Neural crest cell (in vitro differentiated cells): ENCODE data around the gene NLGN2. TPM values are rescaled to one million over a fixed set of nuclear protein-coding genes. Genes with fewer than 3 reads are reported as not detected.

Experiments used
- DNase-seq: peaks from one replicate; pipeline ENCODE4 v3.0.0; 2021; ENCODE audit warnings: low read depth, mixed read lengths, low spot score
- H3K27ac Mint-ChIP-seq: one replicate; pipeline ENCODE4 v1.8.0; 2021; ENCODE audit warnings: mild to moderate bottlenecking, mixed read lengths; ENCODE audit not compliant: unreplicated experiment
- H3K27me3 Mint-ChIP-seq: 2 replicates; pipeline ENCODE4 v1.8.0; 2021; ENCODE audit warnings: low read depth, mild to moderate bottlenecking, mixed read lengths
- H3K36me3 Mint-ChIP-seq: 2 replicates; pipeline ENCODE4 v1.8.0; 2021; ENCODE audit warnings: low read depth, mild to moderate bottlenecking, mixed read lengths
- H3K4me1 Mint-ChIP-seq: 2 replicates; pipeline ENCODE4 v1.8.0; 2021; ENCODE audit warnings: mixed read lengths
- H3K4me3 Mint-ChIP-seq: one replicate; pipeline ENCODE4 v1.8.0; 2021; ENCODE audit warnings: mild to moderate bottlenecking, mixed read lengths
- H3K9me3 Mint-ChIP-seq: 2 replicates; pipeline ENCODE4 v1.8.0; 2021; ENCODE audit warnings: mixed read lengths
- CTCF ChIP-seq: fragments of 200-600 bp; sonication (generic); conservative IDR thresholded peaks from 2 replicates; pipeline ENCODE4 v1.5.0; 2021; ENCODE audit warnings: antibody characterized with exemption, mild to moderate bottlenecking
- total RNA-seq: library from RNA; stranded (reverse); gene quantifications from 2 replicates; pipeline ENCODE4 v1.2.1, GENCODE V29; 2021

The NLGN2 gene
- total RNA-seq, 1 donor from 2014 or later = 106 TPM

DNA sequence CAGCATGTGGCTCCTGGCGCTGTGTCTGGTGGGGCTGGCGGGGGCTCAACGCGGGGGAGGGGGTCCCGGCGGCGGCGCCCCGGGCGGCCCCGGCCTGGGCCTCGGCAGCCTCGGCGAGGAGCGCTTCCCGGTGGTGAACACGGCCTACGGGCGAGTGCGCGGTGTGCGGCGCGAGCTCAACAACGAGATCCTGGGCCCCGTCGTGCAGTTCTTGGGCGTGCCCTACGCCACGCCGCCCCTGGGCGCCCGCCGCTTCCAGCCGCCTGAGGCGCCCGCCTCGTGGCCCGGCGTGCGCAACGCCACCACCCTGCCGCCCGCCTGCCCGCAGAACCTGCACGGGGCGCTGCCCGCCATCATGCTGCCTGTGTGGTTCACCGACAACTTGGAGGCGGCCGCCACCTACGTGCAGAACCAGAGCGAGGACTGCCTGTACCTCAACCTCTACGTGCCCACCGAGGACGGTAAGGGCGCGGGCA lies 645 bp downstream of the NLGN2 start:
- H3K27ac Mint-ChIP-seq = no peak overlapping the region
- H3K27me3 Mint-ChIP-seq = no peaks in the 10 kb centered on the region
- peaks cover 40% of the 10 kb centered on the region for H3K4me1 Mint-ChIP-seq
- H3K36me3 Mint-ChIP-seq = peaks cover 14% of the 10 kb centered on the region
- DNase-seq = no peak
- no peak for TF ChIP-seq CTCF
- H3K4me3 Mint-ChIP-seq = no peak overlapping the region
- no peaks in the 10 kb centered on the region for H3K9me3 Mint-ChIP-seq

GRCh38 chr17:7408863-7409262 lies 1.2 kb downstream of the NLGN2 start:
- no peak for TF ChIP-seq CTCF
- H3K9me3 Mint-ChIP-seq = no peaks in the 10 kb centered on the region
- no peak overlapping the region for H3K27ac Mint-ChIP-seq
- no peaks in the 10 kb centered on the region for H3K27me3 Mint-ChIP-seq
- peaks cover 14% of the 10 kb centered on the region for H3K36me3 Mint-ChIP-seq
- H3K4me3 Mint-ChIP-seq = peak overlapping the region; percentile 78
- peaks cover 38% of the 10 kb centered on the region for H3K4me1 Mint-ChIP-seq
- no peak for DNase-seq

- Mint-ChIP-seq H3K4me1 (peaks cover 31% of the 10 kb centered on the region), H3K27me3 (no peaks in the 10 kb centered on the region), H3K9me3 (no peaks in the 10 kb centered on the region), H3K36me3 (peaks cover 14% of the 10 kb centered on the region), H3K4me3 (peak overlapping the region; percentile 78), H3K27ac (no peak overlapping the region)
- no peak for DNase-seq
- TF ChIP-seq CTCF = no peak
These were observed 2.1 kb downstream of the NLGN2 start for GRCh38 chr17:7409716-7410115.

DNA sequence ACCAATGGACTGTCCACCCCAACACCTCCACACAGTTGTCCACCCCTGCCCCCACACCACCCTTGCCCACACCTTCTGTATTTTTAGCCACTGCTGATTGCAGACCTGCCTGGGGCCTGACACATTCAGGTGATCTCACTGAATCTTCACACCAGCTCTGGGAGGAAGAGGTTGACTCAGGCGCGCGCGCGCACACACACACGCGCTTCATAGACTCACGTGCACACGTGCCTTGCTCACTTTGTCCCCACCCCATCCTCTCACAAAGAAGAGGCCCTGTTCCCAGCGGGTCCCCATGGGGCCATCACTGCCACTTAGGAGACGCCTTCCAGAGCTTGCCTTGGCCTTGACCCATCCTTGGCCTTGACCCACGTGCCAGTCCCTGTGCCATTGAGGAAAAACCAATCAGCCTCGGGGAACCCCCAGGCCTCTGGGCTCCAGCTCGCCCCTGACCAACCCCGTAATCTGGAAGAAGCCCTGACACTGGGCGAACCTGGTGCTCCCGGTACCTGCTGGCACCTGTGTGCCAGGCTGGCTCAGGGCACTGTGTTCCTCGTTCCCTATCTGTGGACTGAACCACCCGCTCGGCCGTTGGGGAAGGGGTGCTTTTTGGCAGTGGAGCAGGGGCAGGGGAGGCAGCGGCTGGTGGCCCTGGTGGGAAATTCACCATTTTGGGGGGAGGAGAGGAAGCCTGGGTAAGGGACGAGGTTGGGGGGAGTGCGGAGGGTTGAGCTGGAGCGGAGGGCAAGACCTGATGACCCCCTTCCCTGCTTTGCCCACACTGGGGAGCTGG lies 3.2 kb downstream of the NLGN2 start:
- Mint-ChIP-seq H3K27ac (no peak overlapping the region), H3K4me3 (peak overlapping the region; percentile 57), H3K36me3 (peaks cover 14% of the 10 kb centered on the region)

DNA sequence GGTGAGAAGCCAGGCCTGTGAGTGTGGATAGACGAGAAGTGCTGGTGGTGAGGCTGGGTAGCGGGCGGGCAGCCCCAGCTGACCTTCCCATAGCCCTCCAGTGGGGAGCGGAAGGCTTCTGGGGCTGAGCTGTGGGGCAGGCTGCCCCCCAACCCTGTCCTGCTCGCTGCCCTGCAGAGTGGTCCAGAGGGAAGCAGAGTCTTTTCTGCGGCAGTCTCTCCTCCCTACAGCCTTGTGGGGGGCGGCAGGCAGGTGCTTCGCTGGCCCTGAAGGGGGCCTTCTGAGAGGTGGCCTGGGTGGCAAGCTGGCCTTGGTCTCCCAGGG lies 3.7 kb downstream of the NLGN2 start:
- Mint-ChIP-seq H3K4me3 (no peak overlapping the region), H3K27ac (no peak overlapping the region), H3K9me3 (no peaks in the 10 kb centered on the region), H3K36me3 (peaks cover 14% of the 10 kb centered on the region), H3K4me1 (peaks cover 25% of the 10 kb centered on the region), H3K27me3 (no peaks in the 10 kb centered on the region)
- no peak for DNase-seq
- no peak for TF ChIP-seq CTCF

More for the DNA sequence above, 3.2 kb downstream of the NLGN2 start:
- H3K4me1 Mint-ChIP-seq = peaks cover 26% of the 10 kb centered on the region
- no peaks in the 10 kb centered on the region for H3K27me3 Mint-ChIP-seq
- TF ChIP-seq CTCF = no peak
- DNase-seq = no peak
- H3K9me3 Mint-ChIP-seq = no peaks in the 10 kb centered on the region
